DMS114 treated with DMSO at 0.1 percent for 48 hours (cell line): Measurements from ENCODE around the gene TNIP1.
A peak's percentile ranks its signal among the peaks of the same experiment; 100 is the strongest.

ENCODE experiments used
- DNase-seq: peaks from one replicate; lab custom pipeline; 2025; ENCODE audit not compliant: unreplicated experiment; lab: John Stamatoyannopoulos, UW

Gene TNIP1

GRCh38 chr5:151004499-151004898 is 76.3 kb downstream of the TNIP1 start:
- DNase-seq: no peak

GRCh38 chr5:151003503-151003860 is 77.4 kb downstream of the TNIP1 start:
- no peak for DNase-seq

- no peak for DNase-seq
Observed at GRCh38 chr5:151002681-151003502, 77.9 kb downstream of the TNIP1 start.

GRCh38 chr5:151002250-151002649 is 78.6 kb downstream of the TNIP1 start:
- peak; percentile 32 for DNase-seq

- no peak for DNase-seq
Observed at GRCh38 chr5:151001436-151001835, 79.4 kb downstream of the TNIP1 start.

GRCh38 chr5:150999704-151000442 is 81.0 kb downstream of the TNIP1 start:
- no peak for DNase-seq

GRCh38 chr5:150993826-150994412 is 86.9 kb downstream of the TNIP1 start:
- no peak for DNase-seq

- DNase-seq: no peak
Observed at GRCh38 chr5:150993422-150993821, 87.4 kb downstream of the TNIP1 start.

GRCh38 chr5:150992705-150993104 is 88.1 kb downstream of the TNIP1 start:
- DNase-seq: no peak

GRCh38 chr5:150989695-150990094 is 91.1 kb downstream of the TNIP1 start:
- DNase-seq: no peak

GRCh38 chr5:150987746-150988145 is 93.1 kb downstream of the TNIP1 start:
- DNase-seq: no peak
